NK-92 treated with Interleukin-12 subunit alpha and Interleukin-12 subunit beta, amount 100 ng/mL, for 24 hours (cell line): ENCODE data around the gene APOC1.
"Not testable (repeated sequence)": the region's sequence is repeated elsewhere in the genome, so short reads cannot be mapped to it uniquely, and the experiment has no call there.

ENCODE experiments used
- DNase-seq: peaks from one replicate; lab custom pipeline; 2025; lab: John Stamatoyannopoulos, UW

The APOC1 gene

DNA sequence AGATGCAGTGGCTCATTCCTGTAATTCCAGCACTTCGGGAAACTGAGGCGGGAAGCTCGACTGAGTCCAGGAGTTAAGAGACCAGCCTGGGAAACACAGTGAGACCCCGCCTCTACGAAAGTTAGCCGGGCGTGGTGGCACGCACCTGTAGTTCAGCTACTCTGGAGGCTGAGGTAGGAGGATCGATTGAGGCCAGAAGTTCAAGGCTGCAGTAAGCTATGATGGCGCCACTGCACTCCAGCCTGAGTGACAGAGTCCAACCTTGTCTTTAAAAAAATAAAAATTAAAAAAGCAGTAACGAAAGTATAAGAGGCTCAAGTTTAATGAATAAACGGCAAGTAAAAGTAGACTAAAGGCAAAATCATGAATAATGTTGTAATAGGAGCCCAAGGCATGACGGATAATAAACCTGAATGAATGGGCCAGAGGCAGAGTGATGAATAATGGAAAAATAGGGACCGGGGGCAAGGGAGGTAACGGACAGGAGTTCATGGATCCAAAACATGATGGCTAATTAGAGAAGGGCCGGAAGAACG is 24.5 kb upstream of the APOC1 start:
- DNase-seq, result no peak

DNA sequence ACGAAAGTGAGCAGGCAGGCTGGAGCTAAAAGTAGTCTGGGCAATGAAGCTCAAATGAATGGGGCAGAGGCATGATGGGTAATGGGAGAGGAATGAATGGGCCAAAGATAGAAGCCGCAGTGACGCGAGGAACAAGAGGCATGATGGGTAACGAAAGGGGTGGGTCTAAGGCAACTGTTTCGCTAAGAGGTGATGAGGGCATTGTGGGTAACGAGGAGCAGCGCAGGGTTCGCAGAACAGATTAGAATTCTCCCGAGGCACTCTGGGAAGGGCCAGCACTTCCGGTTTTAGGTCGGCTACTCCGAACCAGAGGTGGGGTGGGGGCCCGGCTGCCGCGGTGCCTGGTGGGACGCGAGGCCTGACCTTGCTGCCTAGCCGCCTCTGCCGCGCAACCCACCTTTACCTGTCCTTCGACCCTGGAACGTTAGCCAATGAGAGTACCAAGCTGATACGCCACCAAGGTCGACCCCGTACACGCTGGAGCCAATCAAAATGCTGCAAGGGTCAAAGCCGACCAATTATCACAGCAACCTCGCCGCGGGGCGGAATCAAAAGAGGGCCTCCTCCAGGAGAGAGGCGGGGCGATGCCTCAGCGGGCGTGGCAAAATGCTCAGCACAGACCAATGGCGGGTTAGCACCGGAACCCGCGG is 23.9 kb upstream of the APOC1 start:
- DNase-seq, result peak; percentile 100

DNA sequence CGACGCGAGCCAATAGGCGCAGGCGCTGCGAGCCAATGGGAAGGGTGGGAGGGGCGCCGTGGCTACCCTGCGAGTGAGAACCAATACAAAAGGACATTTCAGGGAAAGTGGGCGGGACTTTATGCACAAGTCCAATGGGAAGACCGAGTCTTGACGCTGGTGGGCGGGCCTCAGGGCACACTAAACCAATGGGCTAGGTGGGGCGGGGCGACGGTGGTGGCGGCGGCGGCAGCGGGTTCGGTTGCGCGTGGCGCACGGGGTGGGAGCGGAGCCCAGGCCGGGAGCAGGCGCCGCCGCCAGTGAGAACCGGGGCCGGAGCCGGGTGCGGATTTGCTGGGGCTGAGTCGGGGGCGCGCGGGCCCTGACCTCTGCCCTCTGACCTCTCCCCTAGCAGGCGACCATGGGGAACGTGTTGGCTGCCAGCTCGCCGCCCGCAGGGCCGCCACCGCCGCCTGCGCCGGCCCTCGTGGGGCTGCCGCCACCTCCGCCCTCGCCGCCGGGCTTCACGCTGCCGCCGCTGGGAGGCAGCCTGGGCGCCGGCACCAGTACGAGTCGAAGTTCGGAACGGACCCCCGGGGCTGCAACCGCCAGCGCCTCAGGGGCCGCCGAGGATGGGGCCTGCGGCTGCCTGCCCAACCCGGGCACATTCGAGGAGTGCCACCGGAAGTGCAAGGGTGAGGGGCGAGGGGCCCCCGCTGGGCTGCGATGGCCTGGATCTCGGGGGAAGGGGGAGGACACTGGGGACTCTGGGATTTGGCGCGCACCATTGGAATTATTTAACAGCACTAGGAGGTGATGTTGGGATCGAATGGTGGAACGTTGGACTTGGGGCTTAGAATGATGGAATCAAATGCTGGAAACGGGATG is 23.2 kb upstream of the APOC1 start, which contains the start of gene TOMM40:
TSS of gene TOMM40 (plus strand) at position 239 of the 867 bp plus-strand sequence. CDS start at position 401, 162 bp downstream.
- DNase-seq, result peak; percentile 51

DNA sequence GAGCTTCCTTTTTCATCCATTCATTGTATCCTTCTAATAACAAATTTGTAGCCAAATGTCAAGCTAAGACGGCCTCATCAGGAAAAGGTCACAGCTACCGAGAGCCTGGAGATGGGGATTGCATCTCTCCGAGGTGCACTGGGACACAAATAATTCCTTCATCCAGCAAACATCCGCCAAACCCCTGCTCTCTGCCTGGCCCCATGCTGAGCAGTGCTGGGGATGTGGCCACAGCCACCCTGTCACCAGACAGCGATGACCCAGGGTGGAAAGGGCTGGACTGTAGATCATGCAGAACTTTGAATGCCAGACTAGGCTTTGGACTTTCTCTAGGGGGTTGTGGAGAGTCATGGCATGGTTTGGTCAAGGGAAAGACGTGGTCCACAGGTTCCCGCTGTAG is 21.5 kb upstream of the APOC1 start:
- DNase-seq, result no peak

DNA sequence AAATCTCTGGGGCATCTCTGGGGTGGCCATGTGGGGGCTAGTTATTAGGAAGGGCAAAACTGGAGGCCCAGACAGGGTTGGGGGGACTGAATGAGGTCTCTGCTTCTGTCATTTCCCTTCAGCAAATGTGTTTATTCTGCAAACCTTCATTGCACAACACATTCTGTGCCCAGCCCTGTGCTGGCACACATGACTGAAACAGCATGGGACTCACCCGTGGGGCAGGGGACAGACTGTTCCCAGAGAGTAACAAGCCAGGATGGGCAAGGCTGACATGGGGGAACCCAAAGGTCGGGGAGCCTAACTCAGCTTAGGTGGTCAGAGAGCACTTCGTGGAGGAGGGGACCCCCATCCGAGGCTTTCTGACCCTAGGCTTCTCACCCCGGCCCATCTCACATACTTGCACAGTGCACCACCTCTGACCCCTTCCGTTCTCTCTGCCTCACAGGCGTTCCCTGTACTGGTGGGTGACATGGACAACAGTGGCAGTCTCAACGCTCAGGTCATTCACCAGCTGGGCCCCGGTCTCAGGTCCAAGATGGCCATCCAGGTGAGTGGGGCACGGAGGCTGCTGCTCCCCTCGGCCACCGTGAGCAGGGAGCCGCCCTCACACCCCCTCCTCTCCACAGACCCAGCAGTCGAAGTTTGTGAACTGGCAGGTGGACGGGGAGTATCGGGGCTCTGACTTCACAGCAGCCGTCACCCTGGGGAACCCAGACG is 20.9 kb upstream of the APOC1 start:
- DNase-seq, result no peak

DNA sequence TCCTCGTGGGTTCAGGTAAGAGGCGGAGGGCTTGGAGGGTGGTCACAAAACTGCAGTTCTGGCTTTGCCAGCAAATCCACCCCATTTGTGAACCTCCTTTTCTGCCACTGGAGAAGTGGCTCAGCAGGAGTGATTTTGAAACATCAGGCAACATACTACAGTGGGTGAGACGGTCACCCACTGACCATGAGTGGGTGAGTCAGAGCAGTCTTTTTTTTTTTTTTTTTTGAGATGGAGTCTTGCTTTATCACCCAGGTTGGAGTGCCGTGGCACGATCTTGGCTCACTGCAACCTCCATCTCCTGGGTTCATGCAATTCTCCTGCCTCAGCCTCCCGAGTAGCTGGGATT is 20.4 kb upstream of the APOC1 start:
- no peak for DNase-seq

DNA sequence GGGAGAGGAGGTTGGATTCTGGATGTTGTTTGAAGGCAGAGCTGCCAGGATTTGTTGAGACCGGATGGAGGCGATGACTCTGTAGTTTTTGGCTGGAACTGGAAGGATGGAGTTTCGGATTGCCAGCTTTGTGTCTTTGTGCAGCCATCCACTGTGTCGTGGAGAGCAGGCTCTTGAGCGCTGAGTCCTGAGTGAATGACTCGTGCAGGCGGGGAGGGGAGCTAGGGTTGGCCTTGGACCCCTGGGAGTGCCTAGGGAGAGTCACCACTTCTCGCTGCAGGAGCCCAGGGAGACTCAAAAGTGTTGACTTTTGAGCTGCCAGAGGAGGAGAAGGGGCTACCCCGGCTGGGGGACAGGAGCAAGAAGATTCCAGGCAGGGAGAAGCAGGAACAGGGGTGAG is 19.5 kb upstream of the APOC1 start:
- no peak for DNase-seq

DNA sequence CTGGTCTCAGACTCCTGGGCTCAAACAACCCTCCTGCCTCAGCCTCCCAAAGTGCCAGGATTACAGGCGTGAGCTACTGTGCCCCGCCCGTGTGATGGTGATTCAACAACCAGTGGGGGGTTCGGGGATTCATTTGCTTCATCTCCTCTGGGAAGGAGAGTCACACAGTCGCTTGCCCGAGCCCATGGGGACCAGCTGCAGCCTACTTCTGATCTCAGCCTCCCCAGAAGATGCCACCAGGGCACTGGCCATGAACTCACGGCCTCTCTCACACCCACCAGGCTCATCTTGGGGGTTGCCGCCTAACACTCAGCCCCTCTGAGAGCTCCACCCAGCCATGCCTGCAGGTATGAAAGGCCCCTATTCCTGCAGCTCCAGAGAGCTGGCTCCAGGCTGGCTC is 16.6 kb upstream of the APOC1 start:
- no peak for DNase-seq

DNA sequence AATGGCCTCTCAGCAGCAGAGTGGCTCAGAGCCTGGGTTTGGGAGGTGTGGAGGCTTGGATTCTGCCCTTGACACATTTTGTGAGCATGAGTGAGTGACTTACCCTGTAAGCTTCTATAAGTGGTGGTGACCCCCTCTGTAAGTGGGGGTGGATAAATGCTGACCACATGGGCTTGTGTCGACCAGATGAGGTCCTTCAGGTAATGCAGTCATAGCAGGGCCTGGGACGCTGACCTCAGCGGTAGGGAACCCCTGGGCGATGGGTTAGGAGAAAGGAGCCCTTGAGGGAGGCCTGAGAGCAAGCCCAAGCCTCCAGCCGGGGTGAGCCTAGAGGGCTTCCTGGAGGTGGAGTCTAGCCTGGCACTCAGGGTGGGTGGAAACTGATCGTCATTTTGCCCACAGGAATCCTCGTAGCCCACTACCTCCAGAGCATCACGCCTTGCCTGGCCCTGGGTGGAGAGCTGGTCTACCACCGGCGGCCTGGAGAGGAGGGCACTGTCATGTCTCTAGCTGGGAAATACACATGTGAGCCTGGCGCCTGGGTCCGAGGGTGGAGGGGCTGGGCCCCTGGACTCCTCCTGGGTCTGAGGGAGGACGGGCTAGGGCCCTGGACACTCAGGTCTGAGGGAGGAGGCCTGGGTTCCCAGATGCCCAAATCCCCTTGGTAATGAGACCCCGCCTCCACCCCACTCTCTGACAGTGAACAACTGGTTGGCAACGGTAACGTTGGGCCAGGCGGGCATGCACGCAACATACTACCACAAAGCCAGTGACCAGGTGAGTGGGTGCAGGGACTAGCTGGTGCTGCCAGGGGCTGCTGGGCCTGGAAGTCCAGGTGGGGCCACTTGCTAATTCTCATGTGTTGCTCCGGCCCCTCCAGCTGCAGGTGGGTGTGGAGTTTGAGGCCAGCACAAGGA is 13.8 kb upstream of the APOC1 start:
- DNase-seq, result no peak

DNA sequence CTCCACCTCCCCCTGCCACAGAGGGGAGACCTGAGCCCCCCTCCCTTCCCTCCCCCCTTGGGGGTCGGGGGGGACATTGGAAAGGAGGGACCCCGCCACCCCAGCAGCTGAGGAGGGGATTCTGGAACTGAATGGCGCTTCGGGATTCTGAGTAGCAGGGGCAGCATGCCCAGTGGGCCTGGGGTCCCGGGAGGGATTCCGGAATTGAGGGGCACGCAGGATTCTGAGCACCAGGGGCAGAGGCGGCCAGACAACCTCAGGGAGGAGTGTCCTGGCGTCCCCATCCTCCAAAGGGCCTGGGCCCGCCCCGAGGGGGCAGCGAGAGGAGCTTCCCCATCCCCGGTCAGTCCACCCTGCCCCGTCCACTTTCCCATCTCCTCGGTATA is 11.2 kb upstream of the APOC1 start:
- DNase-seq, result no peak

DNA sequence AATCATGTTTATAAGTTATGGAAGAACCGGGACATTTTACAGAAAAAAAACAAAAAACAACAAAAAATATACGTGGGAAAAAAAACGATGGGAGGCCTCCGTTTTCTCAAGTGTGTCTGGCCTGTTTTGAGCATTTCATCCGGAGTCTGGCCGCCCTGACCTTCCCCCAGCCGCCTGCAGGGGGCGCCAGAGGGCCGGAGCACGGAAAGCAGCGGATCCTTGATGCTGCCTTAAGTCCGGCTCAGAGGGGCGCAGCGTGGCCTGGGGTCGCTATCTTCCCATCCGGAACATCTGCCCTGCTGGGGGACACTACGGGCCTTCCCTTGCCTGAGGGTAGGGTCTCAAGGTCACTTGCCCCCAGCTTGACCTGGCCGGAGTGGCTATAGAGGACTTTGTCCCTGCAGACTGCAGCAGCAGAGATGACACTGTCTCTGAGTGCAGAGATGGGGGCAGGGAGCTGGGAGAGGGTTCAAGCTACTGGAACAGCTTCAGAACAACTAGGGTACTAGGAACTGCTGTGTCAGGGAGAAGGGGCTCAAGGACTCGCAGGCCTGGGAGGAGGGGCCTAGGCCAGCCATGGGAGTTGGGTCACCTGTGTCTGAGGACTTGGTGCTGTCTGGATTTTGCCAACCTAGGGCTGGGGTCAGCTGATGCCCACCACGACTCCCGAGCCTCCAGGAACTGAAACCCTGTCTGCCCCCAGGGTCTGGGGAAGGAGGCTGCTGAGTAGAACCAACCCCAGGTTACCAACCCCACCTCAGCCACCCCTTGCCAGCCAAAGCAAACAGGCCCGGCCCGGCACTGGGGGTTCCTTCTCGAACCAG is 10.6 kb upstream of the APOC1 start:
- no peak for DNase-seq

DNA sequence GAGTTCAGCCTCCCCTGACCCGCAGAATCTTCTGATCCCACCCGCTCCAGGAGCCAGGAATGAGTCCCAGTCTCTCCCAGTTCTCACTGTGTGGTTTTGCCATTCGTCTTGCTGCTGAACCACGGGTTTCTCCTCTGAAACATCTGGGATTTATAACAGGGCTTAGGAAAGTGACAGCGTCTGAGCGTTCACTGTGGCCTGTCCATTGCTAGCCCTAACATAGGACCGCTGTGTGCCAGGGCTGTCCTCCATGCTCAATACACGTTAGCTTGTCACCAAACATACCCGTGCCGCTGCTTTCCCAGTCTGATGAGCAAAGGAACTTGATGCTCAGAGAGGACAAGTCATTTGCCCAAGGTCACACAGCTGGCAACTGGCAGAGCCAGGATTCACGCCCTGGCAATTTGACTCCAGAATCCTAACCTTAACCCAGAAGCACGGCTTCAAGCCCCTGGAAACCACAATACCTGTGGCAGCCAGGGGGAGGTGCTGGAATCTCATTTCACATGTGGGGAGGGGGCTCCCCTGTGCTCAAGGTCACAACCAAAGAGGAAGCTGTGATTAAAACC is 9.9 kb upstream of the APOC1 start:
- DNase-seq, result no peak

DNA sequence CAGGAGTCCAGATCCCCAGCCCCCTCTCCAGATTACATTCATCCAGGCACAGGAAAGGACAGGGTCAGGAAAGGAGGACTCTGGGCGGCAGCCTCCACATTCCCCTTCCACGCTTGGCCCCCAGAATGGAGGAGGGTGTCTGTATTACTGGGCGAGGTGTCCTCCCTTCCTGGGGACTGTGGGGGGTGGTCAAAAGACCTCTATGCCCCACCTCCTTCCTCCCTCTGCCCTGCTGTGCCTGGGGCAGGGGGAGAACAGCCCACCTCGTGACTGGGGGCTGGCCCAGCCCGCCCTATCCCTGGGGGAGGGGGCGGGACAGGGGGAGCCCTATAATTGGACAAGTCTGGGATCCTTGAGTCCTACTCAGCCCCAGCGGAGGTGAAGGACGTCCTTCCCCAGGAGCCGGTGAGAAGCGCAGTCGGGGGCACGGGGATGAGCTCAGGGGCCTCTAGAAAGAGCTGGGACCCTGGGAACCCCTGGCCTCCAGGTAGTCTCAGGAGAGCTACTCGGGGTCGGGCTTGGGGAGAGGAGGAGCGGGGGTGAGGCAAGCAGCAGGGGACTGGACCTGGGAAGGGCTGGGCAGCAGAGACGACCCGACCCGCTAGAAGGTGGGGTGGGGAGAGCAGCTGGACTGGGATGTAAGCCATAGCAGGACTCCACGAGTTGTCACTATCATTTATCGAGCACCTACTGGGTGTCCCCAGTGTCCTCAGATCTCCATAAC is 8.8 kb upstream of the APOC1 start, which contains the start of gene APOE:
TSS of gene APOE (plus strand) at position 360 of the 724 bp plus-strand sequence. CDS start 829 bp downstream, outside the sequence.
- no peak for DNase-seq

DNA sequence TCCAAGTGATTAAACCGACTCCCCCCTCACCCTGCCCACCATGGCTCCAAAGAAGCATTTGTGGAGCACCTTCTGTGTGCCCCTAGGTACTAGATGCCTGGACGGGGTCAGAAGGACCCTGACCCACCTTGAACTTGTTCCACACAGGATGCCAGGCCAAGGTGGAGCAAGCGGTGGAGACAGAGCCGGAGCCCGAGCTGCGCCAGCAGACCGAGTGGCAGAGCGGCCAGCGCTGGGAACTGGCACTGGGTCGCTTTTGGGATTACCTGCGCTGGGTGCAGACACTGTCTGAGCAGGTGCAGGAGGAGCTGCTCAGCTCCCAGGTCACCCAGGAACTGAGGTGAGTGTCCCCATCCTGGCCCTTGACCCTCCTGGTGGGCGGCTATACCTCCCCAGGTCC is 6.8 kb upstream of the APOC1 start:
- no peak for DNase-seq

DNA sequence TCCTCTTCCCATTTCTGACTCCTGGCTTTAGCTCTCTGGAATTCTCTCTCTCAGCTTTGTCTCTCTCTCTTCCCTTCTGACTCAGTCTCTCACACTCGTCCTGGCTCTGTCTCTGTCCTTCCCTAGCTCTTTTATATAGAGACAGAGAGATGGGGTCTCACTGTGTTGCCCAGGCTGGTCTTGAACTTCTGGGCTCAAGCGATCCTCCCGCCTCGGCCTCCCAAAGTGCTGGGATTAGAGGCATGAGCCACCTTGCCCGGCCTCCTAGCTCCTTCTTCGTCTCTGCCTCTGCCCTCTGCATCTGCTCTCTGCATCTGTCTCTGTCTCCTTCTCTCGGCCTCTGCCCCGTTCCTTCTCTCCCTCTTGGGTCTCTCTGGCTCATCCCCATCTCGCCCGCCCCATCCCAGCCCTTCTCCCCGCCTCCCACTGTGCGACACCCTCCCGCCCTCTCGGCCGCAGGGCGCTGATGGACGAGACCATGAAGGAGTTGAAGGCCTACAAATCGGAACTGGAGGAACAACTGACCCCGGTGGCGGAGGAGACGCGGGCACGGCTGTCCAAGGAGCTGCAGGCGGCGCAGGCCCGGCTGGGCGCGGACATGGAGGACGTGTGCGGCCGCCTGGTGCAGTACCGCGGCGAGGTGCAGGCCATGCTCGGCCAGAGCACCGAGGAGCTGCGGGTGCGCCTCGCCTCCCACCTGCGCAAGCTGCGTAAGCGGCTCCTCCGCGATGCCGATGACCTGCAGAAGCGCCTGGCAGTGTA is 6.2 kb upstream of the APOC1 start:
- no peak for DNase-seq

DNA sequence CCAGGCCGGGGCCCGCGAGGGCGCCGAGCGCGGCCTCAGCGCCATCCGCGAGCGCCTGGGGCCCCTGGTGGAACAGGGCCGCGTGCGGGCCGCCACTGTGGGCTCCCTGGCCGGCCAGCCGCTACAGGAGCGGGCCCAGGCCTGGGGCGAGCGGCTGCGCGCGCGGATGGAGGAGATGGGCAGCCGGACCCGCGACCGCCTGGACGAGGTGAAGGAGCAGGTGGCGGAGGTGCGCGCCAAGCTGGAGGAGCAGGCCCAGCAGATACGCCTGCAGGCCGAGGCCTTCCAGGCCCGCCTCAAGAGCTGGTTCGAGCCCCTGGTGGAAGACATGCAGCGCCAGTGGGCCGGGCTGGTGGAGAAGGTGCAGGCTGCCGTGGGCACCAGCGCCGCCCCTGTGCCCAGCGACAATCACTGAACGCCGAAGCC is 5.6 kb upstream of the APOC1 start:
- DNase-seq, result no peak

DNA sequence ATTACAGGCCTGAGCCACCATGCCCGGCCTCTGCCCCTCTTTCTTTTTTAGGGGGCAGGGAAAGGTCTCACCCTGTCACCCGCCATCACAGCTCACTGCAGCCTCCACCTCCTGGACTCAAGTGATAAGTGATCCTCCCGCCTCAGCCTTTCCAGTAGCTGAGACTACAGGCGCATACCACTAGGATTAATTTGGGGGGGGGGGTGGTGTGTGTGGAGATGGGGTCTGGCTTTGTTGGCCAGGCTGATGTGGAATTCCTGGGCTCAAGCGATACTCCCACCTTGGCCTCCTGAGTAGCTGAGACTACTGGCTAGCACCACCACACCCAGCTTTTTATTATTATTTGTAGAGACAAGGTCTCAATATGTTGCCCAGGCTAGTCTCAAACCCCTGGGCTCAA is 4.6 kb upstream of the APOC1 start:
- DNase-seq, result no peak

DNA sequence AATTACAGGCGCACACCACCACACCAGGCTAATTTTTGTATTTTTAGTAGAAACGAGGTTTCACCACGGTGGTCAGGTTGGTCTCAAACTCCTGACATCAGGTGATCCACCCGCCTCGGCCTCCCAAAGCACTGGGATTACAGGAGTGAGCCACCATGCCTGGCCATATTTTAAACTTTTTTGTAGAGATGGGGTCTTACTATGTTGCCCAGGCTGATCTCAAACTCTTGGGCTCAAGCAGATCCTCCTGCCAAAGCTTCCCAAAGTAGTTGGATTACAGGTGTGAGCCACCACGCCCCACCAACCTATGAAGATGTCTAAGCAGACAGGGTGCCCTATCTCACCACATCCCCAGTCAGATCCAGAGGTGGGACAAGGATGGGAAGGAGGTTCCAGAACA is 2.5 kb upstream of the APOC1 start:
- not testable (repeated sequence) for DNase-seq

DNA sequence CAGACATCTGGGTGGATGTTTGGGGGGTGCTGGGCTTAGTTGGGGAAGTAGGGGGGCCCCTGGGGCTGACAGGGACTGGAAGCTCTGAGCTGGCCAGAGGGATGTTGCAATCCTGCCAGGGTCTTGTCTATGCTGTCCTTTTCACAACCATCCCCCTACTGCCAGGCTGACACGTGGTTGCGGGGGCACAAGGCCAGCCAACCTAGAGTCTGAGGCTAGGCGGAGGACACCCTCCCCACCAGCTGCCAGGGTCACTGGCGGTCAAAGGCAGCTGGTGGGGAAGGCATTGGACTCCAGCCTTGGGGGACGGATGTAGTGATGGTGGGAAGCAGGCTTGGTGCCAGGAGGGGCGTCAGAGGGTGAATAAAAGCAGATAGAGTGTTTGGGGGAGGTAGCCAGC is 1.6 kb upstream of the APOC1 start:
- DNase-seq, result no peak
